Loucy (cell line): ENCODE data around the gene ACAA2.

Source experiments
- H2AFZ ChIP-seq: fragments of 200-600 bp; sonication (generic); 2 replicates; pipeline ENCODE4 v1.6.0; 2016; ENCODE audit warnings: antibody characterized with exemption, mild to moderate bottlenecking, low read length, moderate library complexity
- H3F3A ChIP-seq: fragments of 200-600 bp; 2 replicates; pipeline ENCODE4 v1.6.0; 2016; ENCODE audit warnings: antibody characterized with exemption, low read depth, mild to moderate bottlenecking
- H3K27me3 ChIP-seq: fragments of 200-600 bp; sonication (generic); 2 replicates; pipeline ENCODE4 v1.6.1; 2014; ENCODE audit warnings: low read length, mild to moderate bottlenecking; ENCODE audit not compliant: insufficient read depth, poor library complexity, severe bottlenecking
- H3K36me3 ChIP-seq: fragments of 200-600 bp; sonication (generic); 2 replicates; pipeline ENCODE4 v1.6.1; 2016; ENCODE audit warnings: low read length; ENCODE audit not compliant: insufficient read depth
- H3K4me1 ChIP-seq: fragments of 200-600 bp; sonication (generic); 2 replicates; pipeline ENCODE4 v1.5.1; 2014; ENCODE audit warnings: low read length, mild to moderate bottlenecking; ENCODE audit not compliant: insufficient read depth, poor library complexity, severe bottlenecking
- H3K4me2 ChIP-seq: fragments of 200-600 bp; sonication (generic); 2 replicates; pipeline ENCODE4 v1.6.0; 2014; ENCODE audit warnings: antibody characterized with exemption, low read length, low read depth, mild to moderate bottlenecking; ENCODE audit not compliant: poor library complexity, severe bottlenecking
- H3K4me3 ChIP-seq: fragments of 200-600 bp; sonication (generic); 2 replicates; pipeline ENCODE4 v1.5.1; 2014; ENCODE audit warnings: low read length, mild to moderate bottlenecking, mixed read lengths; ENCODE audit not compliant: poor library complexity, severe bottlenecking
- H3K79me2 ChIP-seq: fragments of 200-600 bp; sonication (generic); 2 replicates; pipeline ENCODE4 v1.6.1; 2014; ENCODE audit warnings: low read length; ENCODE audit not compliant: insufficient read depth
- H3K9ac ChIP-seq: fragments of 200-600 bp; sonication (generic); 2 replicates; pipeline ENCODE4 v1.6.0; 2014; ENCODE audit warnings: mild to moderate bottlenecking, low read depth, low read length, moderate library complexity; ENCODE audit not compliant: poor library complexity, severe bottlenecking
- H3K9me2 ChIP-seq: fragments of 200-600 bp; sonication (generic); replicated peaks from 2 replicates; pipeline ENCODE4 v1.6.1; 2016; ENCODE audit warnings: low read depth, low read length, mixed read lengths
- H3K9me3 ChIP-seq: fragments of 200-600 bp; sonication (generic); 2 replicates; pipeline ENCODE4 v1.6.1; 2014; ENCODE audit warnings: mild to moderate bottlenecking, antibody characterized with exemption, low read length, low read depth; ENCODE audit not compliant: insufficient read depth
- H4K20me1 ChIP-seq: fragments of 200-600 bp; sonication (generic); 2 replicates; pipeline ENCODE4 v1.6.0; 2014; ENCODE audit warnings: antibody characterized with exemption, low read length, mild to moderate bottlenecking; ENCODE audit not compliant: insufficient read depth, poor library complexity, severe bottlenecking
- CTCF ChIP-seq: fragments of 200-600 bp; sonication (generic); conservative IDR thresholded peaks from 2 replicates; pipeline ENCODE4 v1.5.1; 2014; ENCODE audit warnings: mild to moderate bottlenecking, antibody characterized with exemption, low read length
- EZH2phosphoT487 ChIP-seq: fragments of 200-600 bp; IDR thresholded peaks from 2 replicates; pipeline ENCODE4 v1.6.1; 2018; ENCODE audit warnings: antibody characterized with exemption, mild to moderate bottlenecking, moderate library complexity, borderline replicate concordance

The ACAA2 gene

GRCh38 chr18:49857708-49858107 lies 44.4 kb upstream of the ACAA2 start:
- TF ChIP-seq EZH2phosphoT487: no peak
- no peak for TF ChIP-seq CTCF
- Histone ChIP-seq H3F3A (no peaks in the 10 kb centered on the region), H2AFZ (no peak overlapping the region), H3K4me2 (no peak overlapping the region), H3K27me3 (no peaks in the 10 kb centered on the region), H3K4me3 (no peak overlapping the region), H3K9me3 (no peaks in the 10 kb centered on the region), H3K9me2 (no peaks in the 10 kb centered on the region), H3K36me3 (no peaks in the 10 kb centered on the region), H3K79me2 (no peaks in the 10 kb centered on the region), H4K20me1 (no peaks in the 10 kb centered on the region), H3K4me1 (no peaks in the 10 kb centered on the region), H3K9ac (no peak overlapping the region)

GRCh38 chr18:49856496-49856895 lies 43.2 kb upstream of the ACAA2 start:
- H3K36me3 ChIP-seq: no peaks in the 10 kb centered on the region
- H3K9me2 ChIP-seq: no peaks in the 10 kb centered on the region
- no peak for TF ChIP-seq EZH2phosphoT487
- no peak for TF ChIP-seq CTCF
- no peaks in the 10 kb centered on the region for H3K27me3 ChIP-seq
- H2AFZ ChIP-seq: no peak overlapping the region
- no peak overlapping the region for H3K4me3 ChIP-seq
- no peaks in the 10 kb centered on the region for H3K79me2 ChIP-seq
- H3K9ac ChIP-seq: no peak overlapping the region
- no peaks in the 10 kb centered on the region for H3K4me1 ChIP-seq
- no peak overlapping the region for H3K4me2 ChIP-seq
- no peaks in the 10 kb centered on the region for H4K20me1 ChIP-seq
- H3K9me3 ChIP-seq: no peaks in the 10 kb centered on the region
- H3F3A ChIP-seq: no peaks in the 10 kb centered on the region

GRCh38 chr18:49855711-49856415 lies 42.5 kb upstream of the ACAA2 start:
- Histone ChIP-seq H3K4me3 (no peak overlapping the region), H3F3A (no peaks in the 10 kb centered on the region), H3K27me3 (no peaks in the 10 kb centered on the region), H3K36me3 (no peaks in the 10 kb centered on the region), H3K4me1 (no peaks in the 10 kb centered on the region), H3K79me2 (no peaks in the 10 kb centered on the region), H3K9me3 (no peaks in the 10 kb centered on the region), H3K9me2 (no peaks in the 10 kb centered on the region), H2AFZ (no peak overlapping the region), H4K20me1 (no peaks in the 10 kb centered on the region), H3K9ac (no peak overlapping the region), H3K4me2 (no peak overlapping the region)
- no peak for TF ChIP-seq EZH2phosphoT487
- TF ChIP-seq CTCF: no peak
